DOHH2 (cell line): ENCODE results near the gene SH2D1B.

Source experiments
- H3F3A ChIP-seq: fragments of 200-600 bp; sonication (generic), shearing (Covaris generic); 2 replicates; pipeline ENCODE4 v1.6.0; 2016; ENCODE audit warnings: antibody characterized with exemption, mild to moderate bottlenecking; ENCODE audit not compliant: control insufficient read depth, insufficient read depth
- H3K27ac ChIP-seq: fragments of 200-600 bp; sonication (generic); 2 replicates; pipeline ENCODE4 v1.5.1; 2014; ENCODE audit warnings: low read depth, mild to moderate bottlenecking, low read length, moderate library complexity
- H3K27me3 ChIP-seq: fragments of 200-600 bp; sonication (generic); 2 replicates; pipeline ENCODE4 v1.6.1; 2014; ENCODE audit warnings: mild to moderate bottlenecking, low read length, mixed read lengths; ENCODE audit not compliant: control insufficient read depth
- H3K36me3 ChIP-seq: fragments of 200-600 bp; sonication (generic); 2 replicates; pipeline ENCODE4 v1.6.1; 2014; ENCODE audit warnings: mild to moderate bottlenecking, low read length, moderate library complexity, mixed read lengths; ENCODE audit not compliant: control insufficient read depth
- H3K4me1 ChIP-seq: fragments of 200-600 bp; sonication (generic); 2 replicates; pipeline ENCODE4 v1.6.1; 2014; ENCODE audit warnings: mild to moderate bottlenecking, low read length, mixed read lengths; ENCODE audit not compliant: control insufficient read depth
- H3K4me2 ChIP-seq: fragments of 200-600 bp; sonication (generic); 2 replicates; pipeline ENCODE4 v1.6.0; 2014; ENCODE audit warnings: mild to moderate bottlenecking, low read length, moderate library complexity
- H3K4me3 ChIP-seq: fragments of 200-600 bp; sonication (generic); 2 replicates; pipeline ENCODE4 v1.5.1; 2014; ENCODE audit warnings: mild to moderate bottlenecking, low read length, mixed read lengths
- H3K79me2 ChIP-seq: fragments of 200-600 bp; sonication (generic); 2 replicates; pipeline ENCODE4 v1.6.1; 2014; ENCODE audit warnings: mild to moderate bottlenecking, low read length, mixed read lengths; ENCODE audit not compliant: control insufficient read depth
- H3K9me2 ChIP-seq: fragments of 200-600 bp; sonication (generic); replicated peaks from 2 replicates; pipeline ENCODE4 v1.6.1; 2014; ENCODE audit warnings: mild to moderate bottlenecking, low read length, mixed read lengths; ENCODE audit not compliant: control insufficient read depth
- H3K9me3 ChIP-seq: fragments of 200-600 bp; sonication (generic); 2 replicates; pipeline ENCODE4 v1.6.1; 2014; ENCODE audit warnings: antibody characterized with exemption, low read length, mixed read lengths; ENCODE audit not compliant: control insufficient read depth, insufficient read depth
- H4K20me1 ChIP-seq: fragments of 200-600 bp; sonication (generic); 2 replicates; pipeline ENCODE4 v1.6.0; 2014; ENCODE audit warnings: low read depth, mild to moderate bottlenecking, antibody characterized with exemption, low read length, moderate library complexity; ENCODE audit not compliant: control insufficient read depth, insufficient read depth
- CTCF ChIP-seq: fragments of 200-600 bp; sonication (generic); IDR thresholded peaks from one replicate; pipeline ENCODE4 v1.5.1; 2014; ENCODE audit warnings: antibody characterized with exemption, mild to moderate bottlenecking, low read depth, low read length; ENCODE audit not compliant: poor library complexity, severe bottlenecking
- EZH2phosphoT487 ChIP-seq: fragments of 200-600 bp; sonication (generic); IDR thresholded peaks from 2 replicates; pipeline ENCODE4 v1.6.1; 2017; ENCODE audit warnings: borderline replicate concordance, mild to moderate bottlenecking, antibody characterized with exemption, low read length, moderate library complexity, mixed read lengths

SH2D1B gene

GRCh38 chr1:162388083-162388594 is 23.8 kb downstream of the SH2D1B start:
- no peak overlapping the region for H3K4me2 ChIP-seq
- TF ChIP-seq EZH2phosphoT487 = no peak
- TF ChIP-seq CTCF = no peak
- H3K27me3 ChIP-seq = peaks cover 5% of the 10 kb centered on the region; the same call in 1 of the 2 replicates
- H3K4me3 ChIP-seq = no peak overlapping the region
- H3K4me1 ChIP-seq = no peaks in the 10 kb centered on the region
- H3K9me2 ChIP-seq = no peaks in the 10 kb centered on the region
- H3F3A ChIP-seq = no peaks in the 10 kb centered on the region
- H3K36me3 ChIP-seq = no peaks in the 10 kb centered on the region
- no peaks in the 10 kb centered on the region for H3K79me2 ChIP-seq
- H4K20me1 ChIP-seq = no peaks in the 10 kb centered on the region
- no peaks in the 10 kb centered on the region for H3K9me3 ChIP-seq
- H3K27ac ChIP-seq = no peak overlapping the region

GRCh38 chr1:162387226-162388082 is 24.5 kb downstream of the SH2D1B start:
- Histone ChIP-seq H3K79me2 (no peaks in the 10 kb centered on the region), H3F3A (no peaks in the 10 kb centered on the region)

GRCh38 chr1:162386292-162387225 is 25.4 kb downstream of the SH2D1B start:
- no peaks in the 10 kb centered on the region for H3K79me2 ChIP-seq
- TF ChIP-seq CTCF (no peak), EZH2phosphoT487 (no peak)
- no peaks in the 10 kb centered on the region for H3K36me3 ChIP-seq
- no peak overlapping the region for H3K27ac ChIP-seq
- no peak overlapping the region for H3K4me2 ChIP-seq
- no peaks in the 10 kb centered on the region for H3K4me1 ChIP-seq
- no peak overlapping the region for H3K4me3 ChIP-seq
- no peaks in the 10 kb centered on the region for H4K20me1 ChIP-seq
- H3K9me3 ChIP-seq = no peaks in the 10 kb centered on the region
- H3K27me3 ChIP-seq = peaks cover 4% of the 10 kb centered on the region; the same call in 1 of the 2 replicates
- H3F3A ChIP-seq = no peaks in the 10 kb centered on the region
- no peaks in the 10 kb centered on the region for H3K9me2 ChIP-seq

More at GRCh38 chr1:162387226-162388082, 24.5 kb downstream of the SH2D1B start:
- no peaks in the 10 kb centered on the region for H3K36me3 ChIP-seq
- H3K4me3 ChIP-seq = no peak overlapping the region
- no peak overlapping the region for H3K4me2 ChIP-seq
- H3K9me3 ChIP-seq = no peaks in the 10 kb centered on the region
- H3K4me1 ChIP-seq = no peaks in the 10 kb centered on the region
- H3K27ac ChIP-seq = no peak overlapping the region
- H3K27me3 ChIP-seq = peaks cover 5% of the 10 kb centered on the region; the same call in 1 of the 2 replicates
- TF ChIP-seq EZH2phosphoT487 (no peak), CTCF (no peak)
- no peaks in the 10 kb centered on the region for H4K20me1 ChIP-seq
- H3K9me2 ChIP-seq = no peaks in the 10 kb centered on the region
